ENCODE data around the gene AACS. TPM values are rescaled to one million over a fixed set of nuclear protein-coding genes. Genes with fewer than 3 reads are reported as not detected.
"Not testable (repeated sequence)": the region's sequence is repeated elsewhere in the genome, so short reads cannot be mapped to it uniquely, and the experiment has no call there.

The AACS gene
- total RNA-seq, 2 experiments from 2014 or later, result 17.1 to 17.2 TPM

DNA sequence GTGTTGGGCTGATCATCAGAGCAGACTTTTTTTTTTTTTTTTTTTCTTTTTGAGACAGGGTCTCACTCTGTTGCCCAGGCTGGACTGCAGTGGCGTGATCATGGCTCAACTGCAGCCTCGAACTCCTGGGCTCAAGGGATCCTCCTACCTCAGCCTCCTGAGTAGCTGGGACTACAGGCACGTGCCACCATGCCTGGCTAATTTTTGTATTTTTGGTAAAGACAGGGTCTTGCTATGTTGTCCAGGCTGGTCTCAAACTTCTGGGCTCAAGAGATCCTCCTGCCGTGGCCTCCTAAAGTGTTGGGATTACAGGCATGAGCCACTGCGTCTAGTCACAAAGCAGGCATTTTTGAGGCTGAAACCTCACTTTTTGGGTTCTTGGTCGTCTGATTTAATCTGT lies 23.0 kb downstream of the AACS start:
- H3K9me3 Mint-ChIP-seq; H3K4me1 Mint-ChIP-seq; POLR2A ChIA-PET; H3K27ac Mint-ChIP-seq; H3K4me3 Mint-ChIP-seq; H3K36me3 Mint-ChIP-seq (ENCODE audit: low read depth); DNase-seq; CTCF ChIA-PET; H3K27me3 Mint-ChIP-seq: not testable (repeated sequence)

DNA sequence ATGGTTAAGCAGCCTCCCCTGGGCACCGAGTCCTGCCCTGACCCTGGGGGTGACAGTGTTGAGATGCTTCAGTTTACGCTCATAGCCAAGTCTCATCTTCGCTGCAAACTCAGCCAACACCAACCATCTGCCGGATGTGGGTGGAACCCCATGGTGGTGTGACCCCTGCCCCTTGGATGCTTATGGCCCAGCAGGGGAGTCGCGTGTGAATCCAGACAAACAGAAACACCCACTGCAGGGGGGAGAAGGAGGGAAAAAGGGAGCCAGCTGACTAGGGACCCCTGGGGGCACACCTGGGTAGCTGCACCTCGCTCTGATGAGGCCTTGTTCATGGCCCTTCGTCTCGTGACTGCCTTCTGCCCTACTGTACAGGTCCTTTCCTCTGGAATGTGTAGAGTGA lies 23.8 kb downstream of the AACS start:
- no peak for DNase-seq
- POLR2A ChIA-PET, result no interaction called here
- CTCF ChIA-PET, result no interaction called here
- H3K9me3 Mint-ChIP-seq, result no peaks in the 10 kb centered on the region
- H3K36me3 Mint-ChIP-seq (ENCODE audit: low read depth), result peaks cover 8% of the 10 kb centered on the region
- H3K27ac Mint-ChIP-seq, result no peak overlapping the region
- H3K4me1 Mint-ChIP-seq, result no peaks in the 10 kb centered on the region
- H3K4me3 Mint-ChIP-seq, result no peak overlapping the region
- no peaks in the 10 kb centered on the region for H3K27me3 Mint-ChIP-seq

- no peak overlapping the region for H3K4me3 Mint-ChIP-seq
- no peaks in the 10 kb centered on the region for H3K27me3 Mint-ChIP-seq
- no peaks in the 10 kb centered on the region for H3K4me1 Mint-ChIP-seq
- no peaks in the 10 kb centered on the region for H3K9me3 Mint-ChIP-seq
- no peak overlapping the region for H3K27ac Mint-ChIP-seq
- H3K36me3 Mint-ChIP-seq (ENCODE audit: low read depth), result peaks cover 8% of the 10 kb centered on the region
- POLR2A ChIA-PET, result no interaction called here
- DNase-seq, result no peak
- CTCF ChIA-PET, result no interaction called here
Measured at GRCh38 chr12:125089626-125090025, 24.4 kb downstream of the AACS start.

GRCh38 chr12:125090437-125090836 lies 25.2 kb downstream of the AACS start:
- Mint-ChIP-seq H3K4me3 (no peak overlapping the region), H3K36me3 (ENCODE audit: low read depth) (peaks cover 8% of the 10 kb centered on the region), H3K27ac (no peak overlapping the region), H3K4me1 (no peaks in the 10 kb centered on the region), H3K27me3 (no peaks in the 10 kb centered on the region), H3K9me3 (no peaks in the 10 kb centered on the region)
- DNase-seq, result no peak
- CTCF ChIA-PET, result no interaction called here
- POLR2A ChIA-PET, result no interaction called here

GRCh38 chr12:125091401-125091800 lies 26.2 kb downstream of the AACS start:
- no peak overlapping the region for H3K27ac Mint-ChIP-seq
- H3K4me3 Mint-ChIP-seq, result no peak overlapping the region
- ChIA-PET POLR2A (no interaction called here), CTCF (no interaction called here)
- H3K36me3 Mint-ChIP-seq (ENCODE audit: low read depth), result peaks cover 4% of the 10 kb centered on the region
- no peaks in the 10 kb centered on the region for H3K4me1 Mint-ChIP-seq
- H3K9me3 Mint-ChIP-seq, result no peaks in the 10 kb centered on the region
- H3K27me3 Mint-ChIP-seq, result no peaks in the 10 kb centered on the region
- DNase-seq, result no peak

GRCh38 chr12:125092108-125092871 lies 27.1 kb downstream of the AACS start:
- Mint-ChIP-seq H3K27me3 (no peaks in the 10 kb centered on the region), H3K4me3 (no peak overlapping the region), H3K36me3 (ENCODE audit: low read depth) (no peaks in the 10 kb centered on the region), H3K4me1 (no peaks in the 10 kb centered on the region), H3K9me3 (no peaks in the 10 kb centered on the region), H3K27ac (no peak overlapping the region)
- POLR2A ChIA-PET, result no interaction called here
- no peak for DNase-seq
- CTCF ChIA-PET, result no interaction called here

- POLR2A ChIA-PET, result no interaction called here
Measured at GRCh38 chr12:125092872-125093680, 27.8 kb downstream of the AACS start.

DNA sequence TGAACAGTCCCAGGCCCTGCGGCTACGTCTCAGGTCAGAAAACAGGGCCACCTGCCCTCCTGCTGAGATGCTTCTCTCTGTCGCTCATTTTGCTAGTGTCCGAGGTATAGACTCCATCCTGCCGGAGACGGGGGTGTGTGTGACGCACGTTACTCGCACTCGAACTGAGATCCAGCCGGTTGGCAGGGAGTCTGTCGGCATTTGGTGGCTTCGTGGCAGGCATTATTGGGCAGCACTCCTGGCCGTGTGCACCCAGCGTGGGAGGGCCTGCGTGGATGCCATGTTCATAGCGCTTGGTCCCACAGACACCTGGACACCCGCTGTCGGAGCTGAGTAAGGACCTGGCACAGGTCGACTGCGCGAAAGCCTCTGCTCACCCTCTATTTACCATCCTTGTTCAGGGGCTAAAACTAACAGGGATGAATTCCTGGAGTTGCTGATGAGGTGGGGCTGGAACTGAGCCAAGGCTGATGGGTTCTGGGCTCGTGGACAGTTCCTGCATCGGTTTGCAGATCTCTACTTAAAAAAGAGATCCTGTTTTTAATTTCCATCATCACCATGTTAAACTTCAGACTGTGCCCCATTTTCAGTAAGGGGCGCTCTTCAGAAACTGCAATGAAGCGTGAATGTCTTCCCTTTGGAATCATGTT lies 28.6 kb downstream of the AACS start:
- Mint-ChIP-seq H3K4me3 (no peak overlapping the region), H3K27me3 (no peaks in the 10 kb centered on the region), H3K36me3 (ENCODE audit: low read depth) (no peaks in the 10 kb centered on the region), H3K9me3 (no peaks in the 10 kb centered on the region), H3K27ac (no peak overlapping the region), H3K4me1 (peaks cover 2% of the 10 kb centered on the region)
- CTCF ChIA-PET, result no interaction called here
- POLR2A ChIA-PET, result no interaction called here
- no peak for DNase-seq

More at GRCh38 chr12:125092872-125093680, 27.8 kb downstream of the AACS start:
- Mint-ChIP-seq H3K9me3 (no peaks in the 10 kb centered on the region), H3K27me3 (no peaks in the 10 kb centered on the region), H3K27ac (no peak overlapping the region), H3K36me3 (ENCODE audit: low read depth) (no peaks in the 10 kb centered on the region), H3K4me1 (no peaks in the 10 kb centered on the region), H3K4me3 (no peak overlapping the region)
- DNase-seq, result no peak
- CTCF ChIA-PET, result no interaction called here

- Mint-ChIP-seq H3K27me3 (no peaks in the 10 kb centered on the region), H3K4me3 (no peak overlapping the region), H3K9me3 (no peaks in the 10 kb centered on the region), H3K27ac (no peak overlapping the region), H3K36me3 (ENCODE audit: low read depth) (no peaks in the 10 kb centered on the region), H3K4me1 (peaks cover 6% of the 10 kb centered on the region)
- CTCF ChIA-PET, result no interaction called here
- DNase-seq, result no peak
- POLR2A ChIA-PET, result no interaction called here
Measured at GRCh38 chr12:125096894-125097293, 31.7 kb downstream of the AACS start.

GRCh38 chr12:125097427-125097826 lies 32.2 kb downstream of the AACS start:
- ChIA-PET CTCF (no interaction called here), POLR2A (no interaction called here)
- Mint-ChIP-seq H3K4me3 (no peak overlapping the region), H3K9me3 (no peaks in the 10 kb centered on the region), H3K27me3 (no peaks in the 10 kb centered on the region), H3K27ac (no peak overlapping the region), H3K4me1 (peaks cover 6% of the 10 kb centered on the region), H3K36me3 (ENCODE audit: low read depth) (no peaks in the 10 kb centered on the region)
- DNase-seq, result no peak

GRCh38 chr12:125098676-125099408 lies 33.6 kb downstream of the AACS start:
- ChIA-PET CTCF (interaction anchor here (0.7 kb wide), 1 partner anchor 10 kb away, joined by 3 read pairs; no protein-coding TSS in a partner anchor), POLR2A (no interaction called here)
- no peak overlapping the region for H3K4me3 Mint-ChIP-seq
- peaks cover 4% of the 10 kb centered on the region for H3K36me3 Mint-ChIP-seq (ENCODE audit: low read depth)
- H3K27me3 Mint-ChIP-seq, result no peaks in the 10 kb centered on the region
- H3K27ac Mint-ChIP-seq, result no peak overlapping the region
- DNase-seq, result no peak
- H3K9me3 Mint-ChIP-seq, result no peaks in the 10 kb centered on the region
- peaks cover 6% of the 10 kb centered on the region for H3K4me1 Mint-ChIP-seq

DNA sequence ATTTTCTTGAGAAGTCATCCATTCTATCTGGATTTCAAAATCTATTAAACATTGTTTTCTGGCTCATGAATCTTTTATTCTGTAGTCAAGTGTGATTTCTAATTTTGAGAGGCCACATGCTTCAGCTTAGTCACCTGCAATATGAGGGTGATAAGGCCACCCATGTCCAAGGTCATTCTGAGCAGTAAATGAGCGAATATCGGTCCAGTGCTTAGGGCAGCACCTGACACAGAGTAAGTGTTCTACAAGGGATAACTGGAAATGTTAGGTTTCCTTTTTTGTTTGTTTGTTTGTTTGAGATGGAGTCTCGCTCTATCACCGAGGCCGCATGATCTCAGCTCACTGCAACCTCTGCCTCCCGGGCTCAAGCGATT lies 34.2 kb downstream of the AACS start:
- H3K9me3 Mint-ChIP-seq, result no peaks in the 10 kb centered on the region
- no peaks in the 10 kb centered on the region for H3K27me3 Mint-ChIP-seq
- H3K4me1 Mint-ChIP-seq, result peaks cover 6% of the 10 kb centered on the region
- ChIA-PET POLR2A (no interaction called here), CTCF (interaction anchor here (1.3 kb wide), 1 partner anchor 193 kb away, joined by 4 read pairs; no protein-coding TSS in a partner anchor)
- H3K36me3 Mint-ChIP-seq (ENCODE audit: low read depth), result peaks cover 4% of the 10 kb centered on the region
- no peak overlapping the region for H3K27ac Mint-ChIP-seq
- no peak for DNase-seq
- H3K4me3 Mint-ChIP-seq, result no peak overlapping the region

Data from activated CD4-positive, alpha-beta memory T cell treated with anti-CD3 and anti-CD28 coated beads, Interleukin-2, amount 10 ng/mL, durations not matched to agents 7 days and 5 days (primary cell).